ENCODE data around the gene PNMA3.
"Not testable (repeated sequence)": the region's sequence is repeated elsewhere in the genome, so short reads cannot be mapped to it uniquely, and the experiment has no call there.

The PNMA3 gene

GRCh38 chrX:153055871-153056749, at the start of gene PNMA3:
Gene PNMA3 (plus strand): TSS chrX:153056470. CDS start chrX:153057056, 586 bp downstream.
- H3K4me3 ChIP-seq (ENCODE audit: low read depth, low read length) = no peak within 1 kb of the TSS

- H3K4me3 ChIP-seq (ENCODE audit: low read depth, low read length) = not testable (repeated sequence)
Observed at GRCh38 chrX:153017174-153017573, 39.1 kb upstream of the PNMA3 start.

GRCh38 chrX:153019166-153019565, 37.1 kb upstream of the PNMA3 start:
- no peak overlapping the region for H3K4me3 ChIP-seq (ENCODE audit: low read depth, low read length)

GRCh38 chrX:153026501-153026900, 29.8 kb upstream of the PNMA3 start:
- not testable (repeated sequence) for H3K4me3 ChIP-seq (ENCODE audit: low read depth, low read length)

- not testable (repeated sequence) for H3K4me3 ChIP-seq (ENCODE audit: low read depth, low read length)
Observed at GRCh38 chrX:153028487-153028886, 27.8 kb upstream of the PNMA3 start.

- no peak overlapping the region for H3K4me3 ChIP-seq (ENCODE audit: low read depth, low read length)
Observed at GRCh38 chrX:153029162-153029561, 27.1 kb upstream of the PNMA3 start.

- H3K4me3 ChIP-seq (ENCODE audit: low read depth, low read length) = no peak overlapping the region
Observed at GRCh38 chrX:153029875-153030274, 26.4 kb upstream of the PNMA3 start.

- no peak overlapping the region for H3K4me3 ChIP-seq (ENCODE audit: low read depth, low read length)
Observed at GRCh38 chrX:153030801-153031200, 25.5 kb upstream of the PNMA3 start.

- no peak overlapping the region for H3K4me3 ChIP-seq (ENCODE audit: low read depth, low read length)
Observed at GRCh38 chrX:153032397-153033118, 23.7 kb upstream of the PNMA3 start.

- H3K4me3 ChIP-seq (ENCODE audit: low read depth, low read length) = no peak overlapping the region
Observed at GRCh38 chrX:153049093-153049492, 7.2 kb upstream of the PNMA3 start.

GRCh38 chrX:153052534-153052933, 3.7 kb upstream of the PNMA3 start:
- no peak overlapping the region for H3K4me3 ChIP-seq (ENCODE audit: low read depth, low read length)

GRCh38 chrX:153057281-153057680, 1.0 kb downstream of the PNMA3 start:
- H3K4me3 ChIP-seq (ENCODE audit: low read depth, low read length) = no peak overlapping the region

GRCh38 chrX:153059191-153060094, 3.2 kb downstream of the PNMA3 start:
- no peak overlapping the region for H3K4me3 ChIP-seq (ENCODE audit: low read depth, low read length)

- no peak overlapping the region for H3K4me3 ChIP-seq (ENCODE audit: low read depth, low read length)
Observed at GRCh38 chrX:153060095-153060445, 3.8 kb downstream of the PNMA3 start.

- H3K4me3 ChIP-seq (ENCODE audit: low read depth, low read length) = no peak overlapping the region
Observed at GRCh38 chrX:153061732-153062131, 5.5 kb downstream of the PNMA3 start.

- H3K4me3 ChIP-seq (ENCODE audit: low read depth, low read length) = no peak overlapping the region
Observed at GRCh38 chrX:153063315-153063714, 7.0 kb downstream of the PNMA3 start.

- no peak overlapping the region for H3K4me3 ChIP-seq (ENCODE audit: low read depth, low read length)
Observed at GRCh38 chrX:153064061-153064460, 7.8 kb downstream of the PNMA3 start.

- no peak overlapping the region for H3K4me3 ChIP-seq (ENCODE audit: low read depth, low read length)
Observed at GRCh38 chrX:153065389-153065788, 9.1 kb downstream of the PNMA3 start.

GRCh38 chrX:153066402-153066801, 10.1 kb downstream of the PNMA3 start:
- not testable (repeated sequence) for H3K4me3 ChIP-seq (ENCODE audit: low read depth, low read length)

- not testable (repeated sequence) for H3K4me3 ChIP-seq (ENCODE audit: low read depth, low read length)
Observed at GRCh38 chrX:153071909-153072583, 15.8 kb downstream of the PNMA3 start, which contains the start of gene PNMA6A. Gene PNMA6A (plus strand): TSS chrX:153072454. CDS start chrX:153073063, 609 bp downstream.
